K562 (cell line): ENCODE measurements around the gene LGR6. TPM values are rescaled to one million over a fixed set of nuclear protein-coding genes. Genes with fewer than 3 reads are reported as not detected.

Source experiments
- ADNP ChIP-seq: fragments of 200-800 bp; sonication (Bioruptor generic); IDR thresholded peaks from 2 replicates; pipeline ENCODE4 v1.6.1; 2016; ENCODE audit warnings: missing genetic modification characterization, missing compliant biosample characterization
- BRCA1 ChIP-seq, 2 experiments: fragments of 450-650 bp in 1 of 2; sonication (generic) in 1 of 2; formaldehyde crosslinking in 1 of 2; IDR thresholded peaks; 2 replicates each; pipeline versions ENCODE4 v1.5.0 to v1.6.1; 2017 to 2020; ENCODE audit warnings: mild to moderate bottlenecking in 1 of 2, missing genetic modification reagents in 1 of 2
- BRF1 ChIP-seq: IDR thresholded peaks from 3 replicates; pipeline ENCODE4 v1.6.1; 2011; ENCODE audit warnings: borderline replicate concordance, mild to moderate bottlenecking; ENCODE audit not compliant: insufficient read length; ENCODE audit errors: extremely low read depth
- DDX20 ChIP-seq: fragments of 450-650 bp; IDR thresholded peaks from 2 replicates; pipeline ENCODE4 v1.6.1; 2016; ENCODE audit warnings: missing genetic modification characterization, low read depth, mild to moderate bottlenecking, missing compliant biosample characterization, moderate library complexity
- EGR1 ChIP-seq: fragments of 450-650 bp; conservative IDR thresholded peaks from 2 replicates; pipeline ENCODE4 v1.6.1; 2017; ENCODE audit warnings: mild to moderate bottlenecking
- EP400 ChIP-seq: fragments of 450-650 bp; IDR thresholded peaks from 2 replicates; pipeline ENCODE4 v1.6.1; 2017; ENCODE audit warnings: antibody characterized with exemption, mild to moderate bottlenecking, moderate library complexity
- GATAD2A ChIP-seq: fragments of 450-650 bp; IDR thresholded peaks from 2 replicates; pipeline ENCODE4 v1.6.1; 2017
- NRF1 ChIP-seq, 2 experiments: fragments of 450-650 bp; IDR thresholded peaks in 1 of 2; conservative IDR thresholded peaks in 1 of 2; 2 replicates each; pipeline ENCODE4 v1.6.1; 2014; ENCODE audit warnings: mild to moderate bottlenecking in 2 of 2
- RBFOX2 ChIP-seq: fragments of 200-400 bp; formaldehyde crosslinking; IDR thresholded peaks from 2 replicates; pipeline ENCODE4 v1.6.1; 2017; ENCODE audit warnings: low read depth, mild to moderate bottlenecking, low read length, moderate library complexity
- ZNF586 ChIP-seq: fragments of 450-650 bp; formaldehyde crosslinking; conservative IDR thresholded peaks from 2 replicates; pipeline ENCODE4 v1.4.0; 2020; ENCODE audit warnings: mild to moderate bottlenecking, moderate library complexity
- ZSCAN29 ChIP-seq: fragments of 450-650 bp; IDR thresholded peaks from 2 replicates; pipeline ENCODE4 v1.6.1; 2017
- polyA plus RNA-seq, 8 experiments: library from polyadenylated mRNA; depleted of rRNA in 4 of 8; stranded (reverse) in 5 of 8; unstranded in 3 of 8; fragments of >200 nt; fragmentation: Nextera tagmentation in 2 of 8; fragmentation: Illumina TruSeq in 1 of 8; extraction: Ambion mirVana in 2 of 8; extraction: Trizol in 1 of 8; gene quantifications; 2 replicates each; pipeline versions ENCODE4 v1.2.1 to v1.2.3, GENCODE V29; 2011 to 2014; ENCODE audit warnings: inconsistent platforms in 1 of 8, missing spikeins in 1 of 8
- total RNA-seq, 7 experiments: library from RNA; depleted of rRNA in 6 of 7; stranded (reverse); fragments of >200 nt in 6 of 7; fragmentation: Illumina TruSeq in 2 of 7; extraction: Trizol in 2 of 7; gene quantifications; 2 replicates each; pipeline versions ENCODE4 v1.2.1 to v1.2.3, GENCODE V29; 2011 to 2021; ENCODE audit warnings: low replicate concordance in 1 of 7
- TF ChIP-seq, protein P1 (sequence below), 2 experiments: fragments of 450-650 bp; IDR thresholded peaks; 2 replicates each; pipeline ENCODE4 v1.6.1; 2018; ENCODE audit warnings: mild to moderate bottlenecking in 2 of 2, low read depth in 1 of 2; ENCODE audit not compliant: partially characterized antibody in 2 of 2
- TF ChIP-seq, protein P2 (sequence below): sonication (generic); formaldehyde crosslinking; IDR thresholded peaks from 2 replicates; pipeline ENCODE4 v1.8.1; 2023; ENCODE audit warnings: mild to moderate bottlenecking, missing genetic modification reagents
- TF ChIP-seq, protein P3 (sequence below): sonication (generic); formaldehyde crosslinking; IDR thresholded peaks from 2 replicates; pipeline ENCODE4 v1.4.0; 2020; ENCODE audit warnings: mild to moderate bottlenecking, missing genetic modification reagents
- TF ChIP-seq, protein P4 (sequence below): fragments of 450-650 bp; formaldehyde crosslinking; IDR thresholded peaks from 2 replicates; pipeline ENCODE4 v1.4.0; 2020; ENCODE audit warnings: mild to moderate bottlenecking
- TF ChIP-seq, protein P5 (sequence below): fragments of 450-650 bp; formaldehyde crosslinking; IDR thresholded peaks from 2 replicates; pipeline ENCODE4 v1.4.0; 2020; ENCODE audit warnings: mild to moderate bottlenecking, moderate library complexity

The LGR6 gene
- total and polyA plus RNA-seq, 9 of the 15 experiments (the other 6 are each of a cell fraction or from before 2014, with no cell fraction given): 0.01 to 0.54 (median 0.17) TPM; not detected in 1

DNA sequence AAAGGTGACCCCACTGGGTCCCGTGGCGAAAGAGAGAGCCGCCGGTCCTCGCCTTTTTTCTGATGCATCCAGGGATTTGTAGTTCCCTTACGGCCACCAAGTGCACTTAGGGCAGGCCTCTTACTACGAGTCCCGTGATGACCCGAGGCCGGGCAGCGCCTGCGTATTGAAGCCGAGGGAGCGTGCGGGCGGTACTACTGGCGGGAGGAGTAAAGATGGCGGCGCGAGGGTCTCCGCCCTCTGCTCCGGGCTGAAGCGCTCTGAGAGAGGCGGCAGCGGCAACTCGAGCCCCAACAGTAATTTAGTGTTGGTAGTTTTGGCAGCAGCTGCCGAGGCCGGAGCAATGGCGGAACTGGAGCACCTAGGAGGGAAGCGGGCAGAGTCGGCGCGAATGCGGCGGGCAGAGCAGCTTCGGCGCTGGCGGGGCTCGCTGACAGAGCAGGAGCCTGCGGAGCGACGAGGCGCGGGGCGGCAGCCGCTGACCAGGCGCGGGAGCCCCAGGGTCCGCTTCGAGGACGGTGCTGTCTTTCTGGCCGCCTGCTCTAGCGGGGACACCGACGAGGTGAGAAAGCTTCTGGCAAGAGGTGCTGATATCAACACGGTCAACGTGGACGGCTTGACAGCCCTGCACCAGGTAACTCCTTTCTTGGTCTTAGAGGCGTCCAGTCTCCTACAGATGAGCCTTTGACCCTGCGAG, 155.1 kb downstream of the LGR6 start, which contains the start of gene PPP1R12B (continued):
- TF ChIP-seq, protein P1, sequence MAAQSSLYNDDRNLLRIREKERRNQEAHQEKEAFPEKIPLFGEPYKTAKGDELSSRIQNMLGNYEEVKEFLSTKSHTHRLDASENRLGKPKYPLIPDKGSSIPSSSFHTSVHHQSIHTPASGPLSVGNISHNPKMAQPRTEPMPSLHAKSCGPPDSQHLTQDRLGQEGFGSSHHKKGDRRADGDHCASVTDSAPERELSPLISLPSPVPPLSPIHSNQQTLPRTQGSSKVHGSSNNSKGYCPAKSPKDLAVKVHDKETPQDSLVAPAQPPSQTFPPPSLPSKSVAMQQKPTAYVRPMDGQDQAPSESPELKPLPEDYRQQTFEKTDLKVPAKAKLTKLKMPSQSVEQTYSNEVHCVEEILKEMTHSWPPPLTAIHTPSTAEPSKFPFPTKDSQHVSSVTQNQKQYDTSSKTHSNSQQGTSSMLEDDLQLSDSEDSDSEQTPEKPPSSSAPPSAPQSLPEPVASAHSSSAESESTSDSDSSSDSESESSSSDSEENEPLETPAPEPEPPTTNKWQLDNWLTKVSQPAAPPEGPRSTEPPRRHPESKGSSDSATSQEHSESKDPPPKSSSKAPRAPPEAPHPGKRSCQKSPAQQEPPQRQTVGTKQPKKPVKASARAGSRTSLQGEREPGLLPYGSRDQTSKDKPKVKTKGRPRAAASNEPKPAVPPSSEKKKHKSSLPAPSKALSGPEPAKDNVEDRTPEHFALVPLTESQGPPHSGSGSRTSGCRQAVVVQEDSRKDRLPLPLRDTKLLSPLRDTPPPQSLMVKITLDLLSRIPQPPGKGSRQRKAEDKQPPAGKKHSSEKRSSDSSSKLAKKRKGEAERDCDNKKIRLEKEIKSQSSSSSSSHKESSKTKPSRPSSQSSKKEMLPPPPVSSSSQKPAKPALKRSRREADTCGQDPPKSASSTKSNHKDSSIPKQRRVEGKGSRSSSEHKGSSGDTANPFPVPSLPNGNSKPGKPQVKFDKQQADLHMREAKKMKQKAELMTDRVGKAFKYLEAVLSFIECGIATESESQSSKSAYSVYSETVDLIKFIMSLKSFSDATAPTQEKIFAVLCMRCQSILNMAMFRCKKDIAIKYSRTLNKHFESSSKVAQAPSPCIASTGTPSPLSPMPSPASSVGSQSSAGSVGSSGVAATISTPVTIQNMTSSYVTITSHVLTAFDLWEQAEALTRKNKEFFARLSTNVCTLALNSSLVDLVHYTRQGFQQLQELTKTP (IDR thresholded peaks at IDR 0.05; ENCODE audit: low read depth in 1 of 2, partially characterized antibody in 2 of 2): peak in 1 of 2 experiments; percentile 98
- no peak for TF ChIP-seq BRF1
- peak; percentile 52 for TF ChIP-seq EGR1
- peak; percentile 64 for TF ChIP-seq EP400
- no peak for TF ChIP-seq BRCA1 (IDR thresholded peaks at IDR 0.05)
- no peak for TF ChIP-seq BRCA1 (CRISPR knock-in tag; IDR thresholded peaks at IDR 0.05)
- TF ChIP-seq, protein P2, sequence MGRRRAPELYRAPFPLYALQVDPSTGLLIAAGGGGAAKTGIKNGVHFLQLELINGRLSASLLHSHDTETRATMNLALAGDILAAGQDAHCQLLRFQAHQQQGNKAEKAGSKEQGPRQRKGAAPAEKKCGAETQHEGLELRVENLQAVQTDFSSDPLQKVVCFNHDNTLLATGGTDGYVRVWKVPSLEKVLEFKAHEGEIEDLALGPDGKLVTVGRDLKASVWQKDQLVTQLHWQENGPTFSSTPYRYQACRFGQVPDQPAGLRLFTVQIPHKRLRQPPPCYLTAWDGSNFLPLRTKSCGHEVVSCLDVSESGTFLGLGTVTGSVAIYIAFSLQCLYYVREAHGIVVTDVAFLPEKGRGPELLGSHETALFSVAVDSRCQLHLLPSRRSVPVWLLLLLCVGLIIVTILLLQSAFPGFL (CRISPR knock-in tag): no peak
- TF ChIP-seq NRF1 (conservative IDR thresholded peaks at IDR 0.05 in 1 of 2, IDR thresholded peaks at IDR 0.05 in 1 of 2): peak; percentile 98 to 99
- TF ChIP-seq ADNP (tag): no peak
- TF ChIP-seq ZNF586 (CRISPR knock-in tag): no peak
- TF ChIP-seq, protein P3, sequence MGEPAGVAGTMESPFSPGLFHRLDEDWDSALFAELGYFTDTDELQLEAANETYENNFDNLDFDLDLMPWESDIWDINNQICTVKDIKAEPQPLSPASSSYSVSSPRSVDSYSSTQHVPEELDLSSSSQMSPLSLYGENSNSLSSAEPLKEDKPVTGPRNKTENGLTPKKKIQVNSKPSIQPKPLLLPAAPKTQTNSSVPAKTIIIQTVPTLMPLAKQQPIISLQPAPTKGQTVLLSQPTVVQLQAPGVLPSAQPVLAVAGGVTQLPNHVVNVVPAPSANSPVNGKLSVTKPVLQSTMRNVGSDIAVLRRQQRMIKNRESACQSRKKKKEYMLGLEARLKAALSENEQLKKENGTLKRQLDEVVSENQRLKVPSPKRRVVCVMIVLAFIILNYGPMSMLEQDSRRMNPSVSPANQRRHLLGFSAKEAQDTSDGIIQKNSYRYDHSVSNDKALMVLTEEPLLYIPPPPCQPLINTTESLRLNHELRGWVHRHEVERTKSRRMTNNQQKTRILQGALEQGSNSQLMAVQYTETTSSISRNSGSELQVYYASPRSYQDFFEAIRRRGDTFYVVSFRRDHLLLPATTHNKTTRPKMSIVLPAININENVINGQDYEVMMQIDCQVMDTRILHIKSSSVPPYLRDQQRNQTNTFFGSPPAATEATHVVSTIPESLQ (CRISPR knock-in tag): peak; percentile 75; the same call in 1 of the 2 replicates
- TF ChIP-seq GATAD2A: peak; percentile 65; the same call in 1 of the 2 replicates
- TF ChIP-seq, protein P4, sequence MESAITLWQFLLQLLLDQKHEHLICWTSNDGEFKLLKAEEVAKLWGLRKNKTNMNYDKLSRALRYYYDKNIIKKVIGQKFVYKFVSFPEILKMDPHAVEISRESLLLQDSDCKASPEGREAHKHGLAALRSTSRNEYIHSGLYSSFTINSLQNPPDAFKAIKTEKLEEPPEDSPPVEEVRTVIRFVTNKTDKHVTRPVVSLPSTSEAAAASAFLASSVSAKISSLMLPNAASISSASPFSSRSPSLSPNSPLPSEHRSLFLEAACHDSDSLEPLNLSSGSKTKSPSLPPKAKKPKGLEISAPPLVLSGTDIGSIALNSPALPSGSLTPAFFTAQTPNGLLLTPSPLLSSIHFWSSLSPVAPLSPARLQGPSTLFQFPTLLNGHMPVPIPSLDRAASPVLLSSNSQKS (CRISPR knock-in tag): no peak
- peak; percentile 95 for TF ChIP-seq RBFOX2
- TF ChIP-seq DDX20: no peak
- TF ChIP-seq ZSCAN29: no peak
- TF ChIP-seq, protein P5, sequence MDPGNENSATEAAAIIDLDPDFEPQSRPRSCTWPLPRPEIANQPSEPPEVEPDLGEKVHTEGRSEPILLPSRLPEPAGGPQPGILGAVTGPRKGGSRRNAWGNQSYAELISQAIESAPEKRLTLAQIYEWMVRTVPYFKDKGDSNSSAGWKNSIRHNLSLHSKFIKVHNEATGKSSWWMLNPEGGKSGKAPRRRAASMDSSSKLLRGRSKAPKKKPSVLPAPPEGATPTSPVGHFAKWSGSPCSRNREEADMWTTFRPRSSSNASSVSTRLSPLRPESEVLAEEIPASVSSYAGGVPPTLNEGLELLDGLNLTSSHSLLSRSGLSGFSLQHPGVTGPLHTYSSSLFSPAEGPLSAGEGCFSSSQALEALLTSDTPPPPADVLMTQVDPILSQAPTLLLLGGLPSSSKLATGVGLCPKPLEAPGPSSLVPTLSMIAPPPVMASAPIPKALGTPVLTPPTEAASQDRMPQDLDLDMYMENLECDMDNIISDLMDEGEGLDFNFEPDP (CRISPR knock-in tag): no peak
